Stimulated activated CD4-positive, alpha-beta T cell treated with anti-CD3 and anti-CD28 coated beads, Interleukin-1b, Interleukin-23, amount 100 ng/mL, for 24 hours (primary cell): Measurements from ENCODE around the gene EMCN.
"Not testable (repeated sequence)": the region's sequence is repeated elsewhere in the genome, so short reads cannot be mapped to it uniquely, and the experiment has no call there.

Experiments used
- DNase-seq, 4 experiments: peaks; one replicate each; pipeline ENCODE4 v3.0.0-alpha.2; 2020; ENCODE audit warnings: low read depth in 4 of 4, low spot score in 1 of 4

The EMCN gene, protein sequence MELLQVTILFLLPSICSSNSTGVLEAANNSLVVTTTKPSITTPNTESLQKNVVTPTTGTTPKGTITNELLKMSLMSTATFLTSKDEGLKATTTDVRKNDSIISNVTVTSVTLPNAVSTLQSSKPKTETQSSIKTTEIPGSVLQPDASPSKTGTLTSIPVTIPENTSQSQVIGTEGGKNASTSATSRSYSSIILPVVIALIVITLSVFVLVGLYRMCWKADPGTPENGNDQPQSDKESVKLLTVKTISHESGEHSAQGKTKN

DNA sequence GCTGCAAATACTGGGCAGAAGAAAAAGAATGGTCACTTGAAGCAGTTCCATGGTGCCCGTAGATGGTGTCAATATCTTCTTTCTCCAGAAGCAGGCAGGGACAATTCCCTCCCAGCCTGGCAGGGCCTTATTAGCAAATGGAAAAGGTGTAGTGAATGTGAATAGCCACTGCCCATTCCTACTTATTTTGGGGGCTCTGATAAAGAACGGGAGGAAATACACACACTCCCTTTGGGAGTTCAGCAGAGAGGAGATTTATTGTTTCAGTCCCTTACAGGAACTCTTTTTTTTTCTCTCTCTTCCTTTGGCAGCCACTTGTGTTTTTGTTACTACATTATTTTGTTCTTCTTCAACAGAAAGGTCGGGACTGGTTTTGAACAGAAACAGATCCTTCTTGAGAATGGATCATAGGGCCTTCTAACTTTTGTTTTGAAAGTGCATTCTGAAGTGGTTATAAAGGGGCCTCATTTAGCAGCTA is at the start of gene EMCN:
EMCN (minus strand) TSS at position 159 of the 478 bp plus-strand sequence; CDS start at position 51, 108 bp downstream.
- DNase-seq: no peak

DNA sequence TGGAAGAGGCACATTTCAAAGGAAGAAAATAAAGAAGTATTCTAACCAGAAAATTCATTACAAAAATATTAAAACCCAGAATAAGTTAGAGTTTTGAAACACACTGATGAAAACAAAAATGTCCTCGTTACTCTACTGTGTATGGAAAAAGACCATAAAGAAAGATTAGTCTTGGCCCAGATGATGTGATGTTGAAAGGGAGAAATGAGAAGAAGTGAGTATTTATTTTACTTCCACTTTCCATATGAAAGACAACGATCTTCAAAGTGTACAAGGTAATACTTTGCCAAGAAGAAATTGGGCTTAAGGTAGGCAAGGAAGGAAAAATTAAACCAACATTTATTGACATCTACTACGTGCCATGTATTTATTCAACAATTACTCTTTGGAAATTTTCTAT is 48.6 kb upstream of the EMCN start:
- DNase-seq: no peak

DNA sequence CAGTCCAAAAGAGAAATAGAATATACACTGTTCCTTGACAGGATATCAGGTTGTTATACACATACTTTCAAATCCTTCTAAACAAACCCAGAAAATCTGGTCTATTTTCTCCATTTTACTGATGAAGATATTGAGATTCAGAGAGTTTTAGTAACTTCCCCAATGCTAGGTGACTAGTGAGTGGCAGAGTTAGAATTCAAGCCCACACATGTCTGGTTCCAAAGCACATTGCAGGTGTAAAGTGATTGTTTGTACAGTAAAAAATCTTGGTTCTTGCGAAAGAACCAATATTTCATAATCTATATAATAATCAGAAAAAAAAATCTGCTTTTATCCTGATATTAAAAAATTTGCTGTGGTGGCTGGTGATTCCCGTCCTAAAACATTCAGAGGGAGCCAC is 39.5 kb upstream of the EMCN start:
- no peak for DNase-seq

DNA sequence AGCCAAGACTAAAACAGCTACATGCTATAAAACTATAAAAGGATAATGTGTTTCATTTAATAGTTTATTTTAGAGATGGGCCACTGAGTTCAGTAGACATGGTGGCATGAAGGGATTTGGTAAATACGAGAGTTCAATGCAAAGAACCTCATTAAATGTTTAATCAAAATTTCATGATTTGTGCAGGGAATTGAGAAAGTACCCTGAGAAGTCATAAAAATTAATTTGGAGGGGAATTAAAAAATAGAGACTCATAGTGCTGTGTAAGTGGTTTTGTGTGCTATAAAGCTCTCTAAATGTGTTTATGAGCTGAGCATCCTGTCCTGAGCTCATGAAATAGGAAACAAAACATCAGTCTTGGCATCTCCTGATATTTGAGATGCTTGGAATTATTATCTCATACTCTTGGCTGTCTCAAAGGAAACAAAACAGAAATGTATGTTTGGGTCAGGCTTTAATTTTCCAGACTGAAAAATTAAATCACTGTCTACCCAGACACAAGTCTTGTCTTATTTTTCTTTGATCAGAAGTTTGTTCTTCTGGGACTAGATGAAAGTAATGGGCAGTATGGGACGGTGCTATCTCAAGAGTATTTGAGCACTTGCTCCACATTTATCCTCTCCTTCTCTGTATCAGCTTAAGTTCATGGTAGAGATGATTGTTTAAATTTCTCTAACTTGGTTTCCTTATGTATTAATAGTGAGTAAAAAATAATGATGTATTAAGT is 38.0 kb upstream of the EMCN start:
- DNase-seq: no peak

DNA sequence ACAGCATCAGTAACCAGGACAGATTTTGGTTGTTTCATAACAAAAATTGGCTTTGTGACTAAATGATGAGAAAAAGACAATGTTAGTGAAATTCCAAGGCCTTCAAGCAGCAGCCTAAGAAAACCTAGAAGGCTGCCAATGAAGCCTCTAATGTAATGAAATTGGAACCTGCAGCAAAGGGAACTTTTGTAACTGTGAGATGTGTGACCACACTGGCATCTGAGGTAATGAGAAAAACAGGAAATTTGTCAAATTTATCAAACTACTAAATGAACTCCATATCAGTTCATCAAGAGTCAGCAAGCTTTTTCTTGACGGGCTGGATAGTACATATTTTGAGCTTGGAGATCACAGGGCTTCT is 30.4 kb upstream of the EMCN start:
- no peak for DNase-seq

DNA sequence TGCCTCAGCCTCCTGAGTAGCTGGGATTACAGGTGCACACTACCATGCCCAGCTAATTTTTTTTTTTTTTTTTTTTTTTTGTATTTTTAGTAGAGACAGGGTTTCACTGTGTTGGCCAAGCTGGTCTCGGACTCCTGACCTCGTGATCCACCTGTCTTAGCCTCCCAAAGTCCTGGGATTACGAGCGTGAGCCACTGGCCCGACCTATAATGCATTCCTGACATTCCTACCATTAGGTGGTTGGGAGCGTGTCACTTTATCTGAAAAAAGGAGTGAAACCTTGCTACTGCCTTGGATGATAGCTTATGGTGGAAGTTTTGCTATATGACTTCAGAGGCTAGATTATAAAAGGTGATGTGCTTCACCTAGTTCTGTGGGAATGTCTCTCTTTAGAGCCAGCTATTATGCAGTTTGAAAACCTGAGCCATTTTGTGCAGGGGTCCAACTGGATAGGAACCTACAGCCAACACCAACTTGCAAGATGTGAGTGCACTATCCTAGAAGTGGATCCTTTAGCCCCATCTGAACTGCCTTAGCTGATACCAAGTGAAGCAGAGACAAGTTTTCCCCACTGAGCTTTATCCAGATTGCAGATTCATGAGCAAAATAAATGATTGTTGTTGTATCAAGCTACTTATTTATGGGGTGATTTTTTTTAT is 29.8 kb upstream of the EMCN start:
- no peak for DNase-seq

DNA sequence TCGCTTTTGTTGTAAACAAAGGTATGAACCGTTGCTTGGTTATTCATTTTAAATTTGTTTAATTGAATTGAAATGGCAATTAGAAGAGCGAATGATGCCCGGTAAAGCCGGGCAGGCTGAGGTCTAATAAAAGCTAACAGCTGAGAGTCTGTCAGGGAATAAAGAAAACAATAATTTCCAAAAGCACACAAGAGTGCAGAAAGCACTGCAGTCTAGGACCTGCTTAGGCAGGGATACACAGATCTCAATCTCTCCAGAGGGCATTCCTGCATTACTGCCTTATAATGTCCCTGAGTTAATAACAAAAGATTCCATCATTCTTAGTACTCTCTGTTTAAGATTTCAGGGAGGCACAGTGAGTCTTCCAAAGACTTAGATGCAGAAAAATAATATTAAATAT is 27.6 kb upstream of the EMCN start:
- no peak for DNase-seq

DNA sequence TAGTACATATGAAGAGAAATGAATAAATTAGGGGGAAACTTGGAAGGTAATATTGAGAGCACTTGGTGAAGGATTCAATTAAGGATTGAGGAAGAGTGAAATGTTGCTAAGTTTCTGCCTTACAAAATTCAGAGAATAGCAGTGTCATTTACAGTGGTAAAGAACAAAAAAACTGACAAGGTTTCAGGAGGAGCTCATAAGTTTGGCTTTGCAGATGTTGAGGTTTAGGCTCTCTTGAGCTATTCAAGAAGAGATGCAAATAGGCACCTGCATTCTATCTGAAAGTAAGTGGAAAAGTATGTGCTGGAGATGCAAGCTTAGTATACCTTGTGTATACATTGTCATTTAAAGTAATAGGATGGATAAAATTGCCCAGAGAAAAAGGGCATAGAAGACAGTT is 22.3 kb upstream of the EMCN start:
- no peak for DNase-seq

DNA sequence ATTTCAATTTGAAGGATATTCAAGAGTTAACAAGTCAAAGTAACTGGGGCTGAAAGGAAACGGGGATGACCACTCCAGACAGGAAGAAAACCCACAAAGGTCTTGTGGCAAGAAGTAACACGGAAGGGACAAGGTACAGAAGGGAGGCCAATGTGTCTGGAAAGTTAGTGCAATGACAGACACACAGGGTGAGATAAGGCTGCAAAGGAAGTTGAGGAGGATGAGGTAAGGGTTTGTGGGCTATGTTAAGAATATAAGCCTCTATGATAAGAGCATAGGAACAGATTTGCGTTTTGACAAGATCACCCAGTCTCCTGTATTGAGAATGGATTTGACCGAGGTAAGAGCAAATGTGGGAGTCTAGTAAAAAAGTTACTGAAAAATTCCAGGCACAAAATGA is 21.9 kb upstream of the EMCN start:
- DNase-seq: no peak

DNA sequence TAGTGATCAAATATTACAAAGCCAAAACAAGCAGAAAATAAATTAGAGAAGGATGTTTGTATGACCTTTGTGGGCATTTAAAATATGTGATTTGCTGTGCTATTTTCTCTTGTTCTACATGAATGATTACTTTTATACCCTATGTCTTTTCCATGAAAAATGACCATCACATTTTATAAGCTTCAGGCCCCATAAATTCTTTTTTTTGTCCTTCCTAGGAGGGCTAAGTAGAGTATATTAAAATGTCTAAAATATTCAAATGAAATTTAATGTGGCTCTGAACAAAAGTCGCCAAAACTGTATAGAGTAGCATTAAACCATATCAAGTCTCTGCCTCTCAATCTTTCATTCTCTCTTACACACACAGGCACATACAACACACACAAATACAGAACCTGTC is 15.9 kb upstream of the EMCN start:
- DNase-seq: no peak

DNA sequence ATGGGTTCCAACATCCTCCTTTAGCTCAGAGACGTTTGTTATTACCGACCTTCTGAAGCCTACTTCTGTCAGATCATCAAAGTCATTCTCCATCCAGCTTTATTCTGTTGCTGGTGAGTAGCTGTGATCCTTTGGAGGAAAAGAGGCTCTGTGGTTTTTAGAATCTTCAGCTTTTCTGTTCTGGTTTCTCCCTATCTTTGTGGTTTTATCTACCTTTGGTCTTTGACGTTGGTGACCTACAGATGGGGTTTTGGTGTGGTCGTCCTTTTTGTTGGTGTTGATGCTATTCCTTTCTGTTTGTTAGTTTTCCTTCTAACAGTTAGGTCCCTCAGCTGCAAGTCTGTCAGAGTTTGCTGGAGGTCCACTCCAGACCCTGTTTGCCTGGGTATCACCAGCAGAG is 12.3 kb upstream of the EMCN start:
- DNase-seq: not testable (repeated sequence)

DNA sequence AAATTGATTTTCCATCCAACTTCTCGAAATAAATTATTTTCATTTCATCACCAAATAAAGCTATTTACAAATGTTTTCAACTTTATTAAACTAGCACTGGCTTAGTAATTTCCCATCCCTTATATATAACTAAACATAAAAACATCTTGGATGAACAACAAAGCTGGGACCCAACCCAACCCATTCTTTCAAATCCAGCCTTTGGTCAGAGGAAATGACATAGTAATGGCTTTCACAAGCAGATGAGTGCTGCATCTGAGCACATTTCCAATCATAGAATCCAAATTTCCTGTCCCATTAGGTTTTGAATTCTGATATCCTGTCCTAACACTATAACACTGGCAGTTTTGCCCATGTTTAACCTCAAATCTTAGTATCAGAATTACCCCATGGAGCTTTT is 7.9 kb upstream of the EMCN start:
- no peak for DNase-seq

DNA sequence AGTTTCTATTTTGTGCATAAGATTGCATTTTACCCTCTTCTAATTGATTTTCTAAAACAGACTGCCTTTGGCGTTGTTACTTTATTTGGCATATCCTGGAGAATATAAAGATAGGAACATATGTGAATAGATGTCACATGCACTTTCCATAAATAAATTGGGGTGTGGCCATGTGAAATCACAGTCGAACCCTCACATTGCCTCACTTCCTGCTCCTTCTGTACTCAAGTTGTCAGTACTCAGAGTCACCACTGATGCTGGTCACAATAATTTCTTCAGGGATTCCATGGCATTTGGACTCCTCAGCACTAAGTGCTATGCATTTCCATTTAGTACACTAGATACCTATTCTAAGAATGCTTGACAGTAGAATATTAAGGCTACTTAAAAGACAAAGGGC is 1.4 kb upstream of the EMCN start:
- no peak for DNase-seq

DNA sequence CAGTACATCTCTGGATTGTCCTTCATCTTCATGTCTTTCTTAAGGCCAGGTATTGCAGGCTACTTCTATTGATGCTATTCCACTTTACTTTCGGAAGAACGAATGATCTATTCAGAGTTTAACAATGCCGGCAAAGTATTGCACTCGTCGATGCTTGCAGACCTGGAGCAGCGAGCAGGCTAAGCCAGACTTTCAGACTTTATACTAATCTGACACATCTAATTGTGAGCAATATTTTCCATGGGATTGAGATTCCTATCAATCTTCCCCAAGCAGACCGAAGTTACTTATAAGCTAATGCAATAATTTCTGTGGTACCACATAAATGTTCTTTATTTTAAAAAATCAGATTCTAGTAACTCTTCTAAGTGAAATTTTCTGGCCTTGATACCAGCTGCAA is 1.6 kb downstream of the EMCN start:
- no peak for DNase-seq

DNA sequence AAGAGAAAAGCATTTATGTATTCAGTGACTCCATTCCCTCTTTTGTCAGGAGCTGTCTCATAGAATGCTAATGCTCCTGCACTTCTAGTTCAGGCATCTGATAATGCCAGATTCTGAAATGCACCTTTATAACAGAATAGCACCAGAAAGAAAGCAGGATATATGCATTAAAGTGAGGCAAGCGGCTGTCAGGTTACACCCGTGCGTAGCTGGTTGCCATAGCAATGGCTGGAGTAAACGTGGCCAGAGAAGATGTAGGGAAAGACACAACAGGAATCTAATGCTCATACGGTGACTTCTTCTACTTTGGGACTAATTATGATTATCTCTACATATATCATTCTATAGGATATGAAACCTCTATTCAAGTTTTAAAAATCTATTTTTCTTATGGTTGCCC is 5.9 kb downstream of the EMCN start:
- no peak for DNase-seq

DNA sequence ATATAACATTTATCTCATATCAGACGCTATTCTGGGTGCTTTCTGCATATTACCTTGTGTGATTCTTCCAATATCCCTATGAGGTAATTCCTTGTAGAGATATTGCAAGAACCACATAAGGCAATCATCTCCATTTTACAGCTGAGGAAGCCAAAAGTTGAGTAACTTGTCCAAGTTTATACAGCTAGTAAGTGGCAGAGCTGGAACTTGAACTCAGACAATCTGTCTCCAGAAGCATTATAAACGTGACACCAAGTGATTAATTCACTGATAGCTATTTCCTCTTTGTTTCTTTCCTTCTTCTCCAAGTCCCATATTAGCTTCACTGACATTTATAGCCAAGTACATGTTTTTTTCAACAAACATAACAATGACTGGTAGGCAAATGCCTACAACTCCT is 7.3 kb downstream of the EMCN start:
- DNase-seq: no peak

DNA sequence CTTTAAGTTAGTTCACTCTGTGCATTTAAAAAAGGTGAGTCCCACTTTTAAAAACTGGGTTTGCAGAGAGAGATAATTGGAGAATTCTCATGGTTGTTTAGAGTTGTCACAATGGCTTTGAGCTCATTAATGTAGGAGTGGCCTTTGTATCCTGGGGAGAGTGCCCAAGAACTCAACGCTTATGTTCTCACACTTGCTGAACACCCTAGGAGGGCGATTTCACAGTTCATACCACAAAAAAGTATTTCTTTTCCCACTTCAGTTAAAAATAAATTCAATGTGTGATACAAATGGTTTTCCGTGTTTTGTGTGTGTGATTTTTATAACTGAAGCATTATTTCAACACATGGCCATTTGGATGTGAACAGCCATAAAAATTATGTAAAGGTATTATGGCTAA is 8.4 kb downstream of the EMCN start:
- DNase-seq: no peak

DNA sequence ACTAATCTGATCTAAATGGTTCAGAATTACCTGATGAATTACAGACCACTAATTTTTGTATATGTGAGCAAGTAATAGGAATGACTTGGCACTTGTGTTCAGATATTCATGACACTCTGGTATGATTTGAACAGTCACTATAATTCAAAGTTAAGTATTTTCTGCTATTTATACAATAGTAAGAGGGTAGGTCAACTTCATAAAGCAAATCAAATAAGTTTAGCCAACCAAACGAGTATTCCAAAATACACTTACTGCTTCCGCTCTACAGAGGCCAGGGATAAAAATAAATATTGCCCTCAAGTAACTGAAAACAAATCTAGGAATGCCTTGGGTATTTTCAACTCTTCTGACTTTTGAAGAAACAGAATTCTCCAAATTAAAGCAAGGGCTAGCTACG is 9.1 kb downstream of the EMCN start:
- DNase-seq: no peak

DNA sequence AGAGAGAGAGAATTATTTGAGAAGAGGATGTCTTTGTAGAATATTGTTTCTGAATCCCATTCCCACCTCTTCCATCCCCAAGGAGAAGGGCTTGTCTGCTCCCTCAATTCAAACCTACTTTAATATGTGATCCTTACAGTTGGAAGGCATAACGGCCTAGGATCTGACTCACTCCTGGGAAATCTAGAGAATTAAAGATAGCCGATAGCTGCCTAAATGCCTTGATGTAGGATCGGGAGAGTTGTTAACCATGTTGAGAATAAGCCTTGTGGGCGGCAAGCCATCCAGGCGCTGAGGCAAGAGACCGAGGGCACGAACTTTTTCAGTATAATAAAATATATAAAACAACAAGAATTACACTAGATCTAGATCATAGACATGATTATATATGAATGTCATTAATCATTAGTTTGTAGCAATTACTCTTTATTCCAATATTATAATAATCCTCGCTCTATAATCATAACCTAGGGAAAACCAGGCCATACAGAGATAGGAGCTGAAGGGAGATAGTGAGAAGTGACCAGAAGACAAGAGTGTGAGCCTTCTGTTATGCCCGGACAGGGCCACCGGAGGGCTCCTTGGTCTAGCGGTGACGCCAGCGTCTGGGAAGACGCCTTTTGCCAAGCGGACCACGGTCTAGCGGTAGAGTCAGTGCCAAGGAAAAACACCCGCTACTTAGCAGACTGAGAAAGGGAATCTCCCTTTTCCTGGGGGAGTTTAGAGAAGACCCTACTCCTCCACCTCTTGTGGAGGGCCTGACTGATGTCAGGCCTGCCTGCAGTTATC is 13.5 kb downstream of the EMCN start:
- DNase-seq: no peak

DNA sequence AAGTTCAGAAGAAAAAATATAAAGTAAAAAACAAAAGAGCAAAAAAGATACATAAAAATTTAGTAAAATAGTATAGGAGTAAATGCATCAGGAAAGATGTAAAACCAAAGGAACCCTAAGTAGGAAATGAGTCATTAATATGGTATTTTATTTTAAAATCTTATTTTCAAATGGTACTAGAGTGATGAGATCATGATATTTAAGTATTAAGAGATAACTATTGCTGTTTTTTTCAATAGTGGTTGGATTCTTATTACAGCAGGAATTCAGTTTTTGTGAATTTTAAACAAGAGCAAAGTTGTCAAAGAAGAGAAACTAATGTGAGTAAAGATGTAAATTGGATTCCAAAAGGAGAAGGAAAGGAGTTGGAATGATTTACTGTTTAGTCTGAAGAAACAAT is 20.0 kb downstream of the EMCN start:
- no peak for DNase-seq

DNA sequence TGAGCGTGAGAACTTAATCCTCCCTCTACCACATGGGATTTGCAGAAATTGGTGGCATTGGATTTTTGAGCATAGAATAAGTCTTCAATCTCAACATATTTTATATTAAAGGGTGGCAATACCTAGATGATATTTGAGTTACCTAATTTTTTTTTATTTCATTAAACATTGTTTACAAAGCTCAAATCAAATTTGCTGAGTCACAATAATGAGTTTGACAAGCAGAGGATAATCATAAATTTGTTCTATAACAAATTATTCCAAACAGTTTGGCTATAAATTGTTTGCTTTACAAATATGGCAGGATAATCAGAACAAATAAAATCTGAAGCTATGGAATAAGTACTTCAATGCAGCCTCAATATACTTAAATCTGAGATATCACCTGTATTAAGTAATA is 22.7 kb downstream of the EMCN start:
- no peak for DNase-seq

DNA sequence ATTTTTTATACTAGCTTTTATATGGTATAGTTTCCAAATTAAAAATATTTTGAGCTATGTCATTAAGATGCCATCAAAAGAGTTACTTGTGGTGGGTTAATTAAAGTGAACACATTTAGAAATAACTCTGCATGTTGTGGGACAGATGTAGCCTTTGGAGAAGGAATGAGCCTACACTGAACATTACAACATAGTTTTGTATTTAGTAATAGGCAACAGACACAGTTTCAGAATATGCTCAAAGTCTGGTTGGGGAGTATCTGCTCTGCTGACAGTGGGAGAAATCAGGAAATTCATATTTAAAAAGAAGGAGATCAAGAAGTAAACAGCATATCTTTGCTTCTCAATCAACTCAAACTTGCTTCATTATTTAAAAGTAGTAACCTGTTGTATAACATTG is 23.7 kb downstream of the EMCN start:
- DNase-seq: no peak
